Measurements from ENCODE around the gene WNT4. TPM values are rescaled to one million over a fixed set of nuclear protein-coding genes. Genes with fewer than 3 reads are reported as not detected.

WNT4 gene
- total RNA-seq, 1 experiment from 2014 or later: 0.79 TPM

GRCh38 chr1:22129501-22130117 lies 13.3 kb downstream of the WNT4 start:
- no peak for DNase-seq
- ChIA-PET POLR2A (no interaction called here), CTCF (no interaction called here)
- Mint-ChIP-seq H3K27ac (ENCODE audit: unreplicated experiment) (no peak overlapping the region), H3K4me3 (ENCODE audit: unreplicated experiment) (no peak overlapping the region), H3K9me3 (ENCODE audit: unreplicated experiment) (no peaks in the 10 kb centered on the region), H3K4me1 (ENCODE audit: low read depth, unreplicated experiment) (no peaks in the 10 kb centered on the region), H3K36me3 (ENCODE audit: insufficient read depth, unreplicated experiment) (peaks cover 24% of the 10 kb centered on the region), H3K27me3 (ENCODE audit: insufficient read depth, unreplicated experiment) (no peaks in the 10 kb centered on the region)
- intact Hi-C loops (cut with micrococcal nuclease; ENCODE audit: unreplicated experiment): loop anchor here (5.0 kb wide), 1 partner anchor 148 kb away; no protein-coding TSS in a partner anchor
- H3K4me3 ChIP-seq (ENCODE audit: low read depth, low read length): no peak overlapping the region
- H3K27me3 ChIP-seq (replicated peaks; ENCODE audit: control insufficient read depth, insufficient read depth, low read length): no peaks in the 10 kb centered on the region
- H3K9me3 ChIP-seq: no peaks in the 10 kb centered on the region
- BruUV-seq (replicated peaks): no TSS peak
- TF ChIP-seq, protein P1, sequence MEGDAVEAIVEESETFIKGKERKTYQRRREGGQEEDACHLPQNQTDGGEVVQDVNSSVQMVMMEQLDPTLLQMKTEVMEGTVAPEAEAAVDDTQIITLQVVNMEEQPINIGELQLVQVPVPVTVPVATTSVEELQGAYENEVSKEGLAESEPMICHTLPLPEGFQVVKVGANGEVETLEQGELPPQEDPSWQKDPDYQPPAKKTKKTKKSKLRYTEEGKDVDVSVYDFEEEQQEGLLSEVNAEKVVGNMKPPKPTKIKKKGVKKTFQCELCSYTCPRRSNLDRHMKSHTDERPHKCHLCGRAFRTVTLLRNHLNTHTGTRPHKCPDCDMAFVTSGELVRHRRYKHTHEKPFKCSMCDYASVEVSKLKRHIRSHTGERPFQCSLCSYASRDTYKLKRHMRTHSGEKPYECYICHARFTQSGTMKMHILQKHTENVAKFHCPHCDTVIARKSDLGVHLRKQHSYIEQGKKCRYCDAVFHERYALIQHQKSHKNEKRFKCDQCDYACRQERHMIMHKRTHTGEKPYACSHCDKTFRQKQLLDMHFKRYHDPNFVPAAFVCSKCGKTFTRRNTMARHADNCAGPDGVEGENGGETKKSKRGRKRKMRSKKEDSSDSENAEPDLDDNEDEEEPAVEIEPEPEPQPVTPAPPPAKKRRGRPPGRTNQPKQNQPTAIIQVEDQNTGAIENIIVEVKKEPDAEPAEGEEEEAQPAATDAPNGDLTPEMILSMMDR (IDR thresholded peaks at IDR 0.05; ENCODE audit: insufficient read depth in 1 of 2, low read depth in 1 of 2, low read length in 1 of 2, severe bottlenecking in 1 of 2, unreplicated experiment in 1 of 2): no peak
- H3K4me1 ChIP-seq: no peaks in the 10 kb centered on the region
- H3K36me3 ChIP-seq (ENCODE audit: control insufficient read depth, insufficient read depth, low read length): no peaks in the 10 kb centered on the region

DNA sequence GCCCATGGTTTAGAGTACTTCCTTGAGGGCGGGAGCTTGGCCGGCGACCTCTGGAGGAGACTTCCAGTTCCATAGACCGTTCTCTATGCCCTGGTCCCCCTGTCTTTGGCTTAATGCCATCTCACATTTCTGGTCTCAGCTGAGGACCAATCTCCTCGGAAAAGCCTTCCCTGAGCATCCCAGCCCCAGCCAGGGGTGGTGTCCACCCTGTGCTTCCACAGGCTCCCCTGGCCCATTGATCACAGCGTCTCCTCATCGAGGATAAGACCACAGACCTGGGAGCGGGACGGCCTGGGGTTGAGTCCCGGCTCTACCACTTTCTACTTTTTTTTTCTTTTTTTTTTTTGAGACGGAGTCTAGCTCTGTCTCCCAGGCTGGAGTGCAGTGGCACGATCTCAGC lies 14.5 kb downstream of the WNT4 start:
- Mint-ChIP-seq H3K36me3 (ENCODE audit: insufficient read depth, unreplicated experiment) (peaks cover 32% of the 10 kb centered on the region), H3K4me3 (ENCODE audit: unreplicated experiment) (no peak overlapping the region), H3K9me3 (ENCODE audit: unreplicated experiment) (no peaks in the 10 kb centered on the region), H3K27ac (ENCODE audit: unreplicated experiment) (no peak overlapping the region), H3K27me3 (ENCODE audit: insufficient read depth, unreplicated experiment) (no peaks in the 10 kb centered on the region), H3K4me1 (ENCODE audit: low read depth, unreplicated experiment) (no peaks in the 10 kb centered on the region)
- ChIA-PET CTCF (no interaction called here), POLR2A (no interaction called here)
- intact Hi-C loops (cut with micrococcal nuclease; ENCODE audit: unreplicated experiment): no loop called here
- no peak for DNase-seq
- no TSS peak for BruUV-seq (replicated peaks)
- Histone ChIP-seq H3K4me3 (ENCODE audit: low read depth, low read length) (no peak overlapping the region), H3K27me3 (replicated peaks; ENCODE audit: control insufficient read depth, insufficient read depth, low read length) (no peaks in the 10 kb centered on the region), H3K36me3 (ENCODE audit: control insufficient read depth, insufficient read depth, low read length) (no peaks in the 10 kb centered on the region), H3K9me3 (no peaks in the 10 kb centered on the region), H3K4me1 (no peaks in the 10 kb centered on the region)
- TF ChIP-seq, protein P1 (IDR thresholded peaks at IDR 0.05; ENCODE audit: insufficient read depth in 1 of 2, low read depth in 1 of 2, low read length in 1 of 2, severe bottlenecking in 1 of 2, unreplicated experiment in 1 of 2): no peak

DNA sequence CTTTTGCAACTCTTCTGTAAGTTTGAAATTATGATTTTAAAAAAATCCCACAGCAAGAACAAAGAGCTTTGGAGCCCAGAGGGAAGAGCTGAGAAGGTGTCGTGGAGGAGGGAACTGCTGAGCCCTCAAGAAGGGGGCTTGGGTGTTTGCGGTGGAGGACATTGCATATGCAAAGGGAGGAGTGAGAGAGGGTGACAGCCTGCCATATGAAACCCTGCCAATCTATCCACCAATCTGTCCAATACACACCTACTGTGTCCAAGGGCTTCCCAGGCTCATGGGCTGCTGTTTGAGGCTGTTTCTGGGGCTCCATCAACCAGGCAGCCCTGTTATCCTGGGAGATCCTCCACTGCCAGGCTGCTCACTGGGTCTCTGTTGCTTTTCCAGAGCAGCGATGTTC lies 15.2 kb downstream of the WNT4 start:
- intact Hi-C loops (cut with micrococcal nuclease; ENCODE audit: unreplicated experiment): no loop called here
- no peaks in the 10 kb centered on the region for H3K36me3 ChIP-seq (ENCODE audit: control insufficient read depth, insufficient read depth, low read length)
- BruUV-seq (replicated peaks): no TSS peak
- Mint-ChIP-seq H3K27me3 (ENCODE audit: insufficient read depth, unreplicated experiment) (no peaks in the 10 kb centered on the region), H3K4me3 (ENCODE audit: unreplicated experiment) (no peak overlapping the region), H3K27ac (ENCODE audit: unreplicated experiment) (no peak overlapping the region), H3K4me1 (ENCODE audit: low read depth, unreplicated experiment) (no peaks in the 10 kb centered on the region), H3K9me3 (ENCODE audit: unreplicated experiment) (no peaks in the 10 kb centered on the region), H3K36me3 (ENCODE audit: insufficient read depth, unreplicated experiment) (peaks cover 32% of the 10 kb centered on the region)
- no peak overlapping the region for H3K4me3 ChIP-seq (ENCODE audit: low read depth, low read length)
- TF ChIP-seq, protein P1 (IDR thresholded peaks at IDR 0.05; ENCODE audit: insufficient read depth in 1 of 2, low read depth in 1 of 2, low read length in 1 of 2, severe bottlenecking in 1 of 2, unreplicated experiment in 1 of 2): no peak
- POLR2A ChIA-PET: no interaction called here
- H3K9me3 ChIP-seq: no peaks in the 10 kb centered on the region
- H3K27me3 ChIP-seq (replicated peaks; ENCODE audit: control insufficient read depth, insufficient read depth, low read length): no peaks in the 10 kb centered on the region
- CTCF ChIA-PET: no interaction called here
- no peak for DNase-seq
- 0 out of 2 replicates have a peak, but pooled peaks cover under 1% of the 10 kb centered on the region for H3K4me1 ChIP-seq
